ENCODE measurements around the gene PPP1R12C.

DNA sequence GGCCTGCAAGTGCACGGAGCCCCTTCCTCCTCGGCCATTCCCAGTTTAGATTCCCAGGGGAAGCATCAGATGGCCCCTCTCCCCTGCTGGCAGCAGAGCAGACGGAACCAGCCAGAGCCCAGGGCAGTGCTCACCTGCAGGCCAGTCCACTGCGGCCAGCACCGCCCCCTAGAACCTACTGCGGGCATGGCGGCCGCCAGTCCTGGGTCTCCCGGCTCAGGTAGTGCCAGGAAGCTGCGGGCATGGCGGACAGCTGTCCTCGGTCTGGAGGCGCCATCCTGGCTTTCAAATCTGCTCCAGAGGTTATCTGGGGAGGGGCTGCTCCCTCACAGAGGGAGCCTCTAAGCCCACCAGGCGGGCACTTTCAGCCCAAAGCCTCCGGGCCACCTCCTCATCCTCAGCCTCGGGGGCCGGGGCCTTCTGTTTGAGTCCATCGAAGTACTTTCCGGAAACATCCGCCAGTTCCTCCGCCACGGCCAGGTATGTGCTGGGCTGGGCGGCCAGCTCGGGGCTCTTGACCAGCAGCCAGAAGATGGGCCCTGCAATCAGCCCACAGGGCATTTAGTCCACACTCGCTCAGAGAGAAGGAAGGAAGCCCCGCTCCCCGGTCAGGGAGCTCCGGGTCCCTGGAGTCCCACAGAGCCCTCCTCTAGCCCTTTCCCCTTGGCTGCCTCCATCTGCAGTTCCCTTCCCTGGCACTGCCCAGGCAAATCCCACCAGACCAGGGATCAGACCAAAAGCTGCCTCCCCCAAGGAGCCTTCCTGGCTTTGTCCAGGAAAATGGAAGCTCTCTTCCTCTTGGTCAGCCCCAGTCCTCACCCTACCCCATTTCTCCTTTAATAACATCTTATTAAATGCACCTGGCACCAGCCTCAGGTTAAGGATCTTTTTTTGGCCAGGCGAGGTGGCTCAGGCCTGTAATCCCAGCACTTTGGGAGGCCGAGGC lies 72.4 kb downstream of the PPP1R12C start:
- TF ChIP-seq, protein P1, sequence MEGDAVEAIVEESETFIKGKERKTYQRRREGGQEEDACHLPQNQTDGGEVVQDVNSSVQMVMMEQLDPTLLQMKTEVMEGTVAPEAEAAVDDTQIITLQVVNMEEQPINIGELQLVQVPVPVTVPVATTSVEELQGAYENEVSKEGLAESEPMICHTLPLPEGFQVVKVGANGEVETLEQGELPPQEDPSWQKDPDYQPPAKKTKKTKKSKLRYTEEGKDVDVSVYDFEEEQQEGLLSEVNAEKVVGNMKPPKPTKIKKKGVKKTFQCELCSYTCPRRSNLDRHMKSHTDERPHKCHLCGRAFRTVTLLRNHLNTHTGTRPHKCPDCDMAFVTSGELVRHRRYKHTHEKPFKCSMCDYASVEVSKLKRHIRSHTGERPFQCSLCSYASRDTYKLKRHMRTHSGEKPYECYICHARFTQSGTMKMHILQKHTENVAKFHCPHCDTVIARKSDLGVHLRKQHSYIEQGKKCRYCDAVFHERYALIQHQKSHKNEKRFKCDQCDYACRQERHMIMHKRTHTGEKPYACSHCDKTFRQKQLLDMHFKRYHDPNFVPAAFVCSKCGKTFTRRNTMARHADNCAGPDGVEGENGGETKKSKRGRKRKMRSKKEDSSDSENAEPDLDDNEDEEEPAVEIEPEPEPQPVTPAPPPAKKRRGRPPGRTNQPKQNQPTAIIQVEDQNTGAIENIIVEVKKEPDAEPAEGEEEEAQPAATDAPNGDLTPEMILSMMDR (IDR thresholded peaks at IDR 0.05): no peak
- TF ChIP-seq POLR2A (IDR thresholded peaks at IDR 0.05): no peak

Measured in breast epithelium (tissue), 3 donors.